HFFc6 (cell line): ENCODE results near the gene GTPBP4. TPM values are rescaled to one million over a fixed set of nuclear protein-coding genes. Genes with fewer than 3 reads are reported as not detected.
"Not testable (repeated sequence)": the region's sequence is repeated elsewhere in the genome, so short reads cannot be mapped to it uniquely, and the experiment has no call there.

Experiments used
- DNase-seq: peaks from one replicate; pipeline ENCODE4 v3.0.0-alpha.2; 2018
- H3K27ac Mint-ChIP-seq: 2 replicates; pipeline ENCODE4 v1.8.0; 2020; ENCODE audit warnings: mild to moderate bottlenecking, mixed read lengths
- H3K27me3 Mint-ChIP-seq: 2 replicates; pipeline ENCODE4 v1.8.0; 2021; ENCODE audit warnings: mild to moderate bottlenecking, moderate library complexity, mixed read lengths; ENCODE audit not compliant: insufficient read depth
- H3K36me3 Mint-ChIP-seq: 2 replicates; pipeline ENCODE4 v1.8.0; 2021; ENCODE audit warnings: low read depth, mixed read lengths
- H3K4me1 Mint-ChIP-seq: 2 replicates; pipeline ENCODE4 v1.8.0; 2020; ENCODE audit warnings: low read depth, mixed read lengths
- H3K4me3 Mint-ChIP-seq: 2 replicates; pipeline ENCODE4 v1.8.0; 2020; ENCODE audit warnings: mild to moderate bottlenecking, moderate library complexity, mixed read lengths
- H3K9me3 Mint-ChIP-seq: 2 replicates; pipeline ENCODE4 v1.8.0; 2020; ENCODE audit warnings: mild to moderate bottlenecking, mixed read lengths
- CTCF ChIP-seq: fragments of 200-600 bp; sonication (generic); IDR thresholded peaks from 2 replicates; pipeline ENCODE4 v1.5.0; 2021; ENCODE audit warnings: antibody characterized with exemption, mild to moderate bottlenecking
- total RNA-seq, 6 experiments: library from RNA; stranded (reverse); fragmentation: NEBNext Ultra II Directional; extraction: Animal tissue kit (Norgen Biotek cat#: 25700); gene quantifications; 2 replicates in 1 of 6; 3 replicates in 5 of 6; pipeline ENCODE4 v1.2.3, GENCODE V29; 2021

GTPBP4 gene
- total RNA-seq, 6 experiments from 2014 or later: 60.2 to 80.3 (median 68.3) TPM

GRCh38 chr10:1058017-1058416 is 69.8 kb downstream of the GTPBP4 start:
- Mint-ChIP-seq H3K27me3 (no peaks in the 10 kb centered on the region), H3K36me3 (peaks cover 20% of the 10 kb centered on the region), H3K4me1 (peaks cover 68% of the 10 kb centered on the region), H3K4me3 (peak overlapping the region; percentile 88), H3K9me3 (no peaks in the 10 kb centered on the region), H3K27ac (peak overlapping the region; percentile 29)
- DNase-seq: no peak
- TF ChIP-seq CTCF: no peak

- Mint-ChIP-seq H3K9me3 (no peaks in the 10 kb centered on the region), H3K4me1 (peaks cover 52% of the 10 kb centered on the region), H3K36me3 (peaks cover 14% of the 10 kb centered on the region), H3K4me3 (no peak overlapping the region), H3K27ac (no peak overlapping the region), H3K27me3 (no peaks in the 10 kb centered on the region; the same call in 1 of the 2 replicates)
- no peak for DNase-seq
- TF ChIP-seq CTCF: no peak
These were observed 71.7 kb downstream of the GTPBP4 start for GRCh38 chr10:1059902-1060301.

GRCh38 chr10:1061930-1062774 is 73.9 kb downstream of the GTPBP4 start:
- TF ChIP-seq CTCF: no peak
- H3K36me3 Mint-ChIP-seq: peaks cover 19% of the 10 kb centered on the region
- peak overlapping the region; percentile 41; the same call in 1 of the 2 replicates for H3K27ac Mint-ChIP-seq
- H3K4me1 Mint-ChIP-seq: peaks cover 42% of the 10 kb centered on the region
- DNase-seq: peak; percentile 41
- H3K4me3 Mint-ChIP-seq: peak overlapping the region; percentile 43
- H3K27me3 Mint-ChIP-seq: no peaks in the 10 kb centered on the region; the same call in 1 of the 2 replicates
- H3K9me3 Mint-ChIP-seq: no peaks in the 10 kb centered on the region

GRCh38 chr10:1063232-1063865 is 75.1 kb downstream of the GTPBP4 start:
- Mint-ChIP-seq H3K27me3 (no peaks in the 10 kb centered on the region; the same call in 1 of the 2 replicates), H3K27ac (no peak overlapping the region), H3K9me3 (no peaks in the 10 kb centered on the region), H3K4me3 (no peak overlapping the region), H3K4me1 (peaks cover 30% of the 10 kb centered on the region), H3K36me3 (peaks cover 19% of the 10 kb centered on the region)
- no peak for DNase-seq
- TF ChIP-seq CTCF: no peak

- TF ChIP-seq CTCF: no peak
- Mint-ChIP-seq H3K36me3 (peaks cover 19% of the 10 kb centered on the region), H3K4me1 (peaks cover 40% of the 10 kb centered on the region), H3K9me3 (no peaks in the 10 kb centered on the region), H3K27me3 (no peaks in the 10 kb centered on the region; the same call in 1 of the 2 replicates), H3K4me3 (no peak overlapping the region), H3K27ac (no peak overlapping the region)
- DNase-seq: no peak
These were observed 76.7 kb downstream of the GTPBP4 start for GRCh38 chr10:1064964-1065247.

GRCh38 chr10:1066734-1067133 is 78.5 kb downstream of the GTPBP4 start:
- H3K9me3 Mint-ChIP-seq: not testable (repeated sequence)

More at GRCh38 chr10:1066734-1067133, 78.5 kb downstream of the GTPBP4 start:
- not testable (repeated sequence) for H3K27me3 Mint-ChIP-seq, H3K27ac Mint-ChIP-seq, H3K4me3 Mint-ChIP-seq, DNase-seq
- peaks cover 32% of the 10 kb centered on the region for H3K4me1 Mint-ChIP-seq
- H3K36me3 Mint-ChIP-seq: peaks cover 11% of the 10 kb centered on the region
